Mucosa of rectum (tissue), 2 donors: ENCODE data around the gene DYNC1I2.
A peak's percentile ranks its signal among the peaks of the same experiment; 100 is the strongest.

ENCODE experiments used
- H3K27ac ChIP-seq, 2 donors: one replicate each; pipeline ENCODE4 v1.7.0; 2013; ENCODE audit warnings: inconsistent platforms in 2 of 2, low read depth in 2 of 2, low read length in 2 of 2
- H3K27me3 ChIP-seq, 2 donors: one replicate each; pipeline ENCODE4 v1.7.0; 2013; ENCODE audit warnings: low read length in 2 of 2; ENCODE audit not compliant: control insufficient read depth in 2 of 2, insufficient read depth in 2 of 2
- H3K36me3 ChIP-seq, 2 donors: one replicate each; pipeline ENCODE4 v1.7.0; 2013; ENCODE audit warnings: low read length in 2 of 2; ENCODE audit not compliant: control insufficient read depth in 2 of 2, insufficient read depth in 2 of 2
- H3K4me1 ChIP-seq, 2 donors: one replicate each; pipeline ENCODE4 v1.7.0; 2013; ENCODE audit warnings: low read length in 2 of 2, mild to moderate bottlenecking in 1 of 2; ENCODE audit not compliant: control insufficient read depth in 2 of 2, insufficient read depth in 2 of 2
- H3K4me3 ChIP-seq, 2 donors: one replicate each; pipeline ENCODE4 v1.7.0; 2013; ENCODE audit warnings: low read length in 2 of 2
- H3K9ac ChIP-seq, 2 donors: one replicate each; pipeline ENCODE4 v1.7.0; 2013; ENCODE audit warnings: low read length in 2 of 2, low read depth in 1 of 2, mild to moderate bottlenecking in 1 of 2
- H3K9me3 ChIP-seq, 2 donors: one replicate each; pipeline ENCODE4 v1.7.0; 2013; ENCODE audit warnings: low read length in 2 of 2; ENCODE audit not compliant: control insufficient read depth in 2 of 2
- donor health status: healthy.
- donor health status: Normal muscosa, but diverticular disease.

Gene DYNC1I2

GRCh38 chr2:171675810-171676345 lies 11.4 kb upstream of the DYNC1I2 start:
- no peak overlapping the region for H3K4me3 ChIP-seq
- no peak overlapping the region for H3K9ac ChIP-seq
- no peaks in the 10 kb centered on the region for H3K36me3 ChIP-seq

GRCh38 chr2:171678619-171679018 lies 8.7 kb upstream of the DYNC1I2 start:
- Histone ChIP-seq H3K27me3 (no peaks in the 10 kb centered on the region), H3K9me3 (peaks cover 0 to 3% of the 10 kb centered on the region in 2 donors), H3K9ac (no peak overlapping the region), H3K4me1 (no peaks in the 10 kb centered on the region), H3K36me3 (no peaks in the 10 kb centered on the region), H3K4me3 (no peak overlapping the region), H3K27ac (no peak overlapping the region)

More at GRCh38 chr2:171675810-171676345, 11.4 kb upstream of the DYNC1I2 start:
- Histone ChIP-seq H3K27ac (no peak overlapping the region), H3K9me3 (peaks cover 0 to under 1% of the 10 kb centered on the region in 2 donors), H3K27me3 (no peaks in the 10 kb centered on the region), H3K4me1 (no peaks in the 10 kb centered on the region)

GRCh38 chr2:171688129-171688465 lies 828 bp downstream of the DYNC1I2 start:
- Histone ChIP-seq H3K4me3 (peak overlapping the region; percentile 96 to 98), H3K9ac (peak overlapping the region; percentile 80 to 91), H3K9me3 (no peaks in the 10 kb centered on the region), H3K4me1 (peaks cover 5% of the 10 kb centered on the region in 2 donors), H3K27me3 (no peaks in the 10 kb centered on the region), H3K36me3 (peaks cover 7 to 13% of the 10 kb centered on the region in 2 donors), H3K27ac (peak overlapping the region; percentile 83 to 91)

GRCh38 chr2:171692331-171692730 lies 5.1 kb downstream of the DYNC1I2 start:
- Histone ChIP-seq H3K9ac (no peak overlapping the region), H3K9me3 (no peaks in the 10 kb centered on the region), H3K27ac (no peak overlapping the region), H3K4me1 (peaks cover 5% of the 10 kb centered on the region in 2 donors), H3K27me3 (no peaks in the 10 kb centered on the region), H3K4me3 (no peak overlapping the region), H3K36me3 (peaks cover 27 to 28% of the 10 kb centered on the region in 2 donors)

GRCh38 chr2:171702781-171703556 lies 15.7 kb downstream of the DYNC1I2 start:
- Histone ChIP-seq H3K27ac (no peak overlapping the region), H3K4me3 (no peak overlapping the region), H3K9ac (no peak overlapping the region), H3K27me3 (no peaks in the 10 kb centered on the region), H3K36me3 (peaks cover 0 to 12% of the 10 kb centered on the region in 2 donors), H3K4me1 (no peaks in the 10 kb centered on the region), H3K9me3 (no peaks in the 10 kb centered on the region)

GRCh38 chr2:171703574-171704347 lies 16.5 kb downstream of the DYNC1I2 start:
- Histone ChIP-seq H3K27ac (no peak overlapping the region), H3K36me3 (peaks cover 0 to 12% of the 10 kb centered on the region in 2 donors), H3K4me1 (no peaks in the 10 kb centered on the region), H3K4me3 (no peak overlapping the region), H3K9ac (no peak overlapping the region), H3K9me3 (no peaks in the 10 kb centered on the region), H3K27me3 (no peaks in the 10 kb centered on the region)

- Histone ChIP-seq H3K36me3 (peaks cover 0 to 15% of the 10 kb centered on the region in 2 donors), H3K9ac (no peak overlapping the region), H3K4me3 (no peak overlapping the region), H3K27me3 (no peaks in the 10 kb centered on the region), H3K27ac (no peak overlapping the region), H3K9me3 (no peaks in the 10 kb centered on the region), H3K4me1 (no peaks in the 10 kb centered on the region)
Measured at GRCh38 chr2:171706152-171706803, 19.0 kb downstream of the DYNC1I2 start.

- no peak overlapping the region for H3K27ac ChIP-seq
- H3K9ac ChIP-seq: no peak overlapping the region
- H3K27me3 ChIP-seq: no peaks in the 10 kb centered on the region
- H3K4me1 ChIP-seq: no peaks in the 10 kb centered on the region
- no peaks in the 10 kb centered on the region for H3K9me3 ChIP-seq
- no peak overlapping the region for H3K4me3 ChIP-seq
- H3K36me3 ChIP-seq: peaks cover 0 to 9% of the 10 kb centered on the region in 2 donors
Measured at GRCh38 chr2:171707752-171708151, 20.5 kb downstream of the DYNC1I2 start.

- H3K27ac ChIP-seq: no peak overlapping the region
- peaks cover 0 to 6% of the 10 kb centered on the region in 2 donors for H3K36me3 ChIP-seq
- no peaks in the 10 kb centered on the region for H3K9me3 ChIP-seq
- H3K4me3 ChIP-seq: no peak overlapping the region
- no peaks in the 10 kb centered on the region for H3K27me3 ChIP-seq
- no peaks in the 10 kb centered on the region for H3K4me1 ChIP-seq
- H3K9ac ChIP-seq: no peak overlapping the region
Measured at GRCh38 chr2:171709011-171709685, 21.9 kb downstream of the DYNC1I2 start.
